PFSK-1 (cell line): ENCODE results near the gene HOMER3.
A peak's percentile ranks its signal among the peaks of the same experiment; 100 is the strongest.

Experiments used
- FOXP2 ChIP-seq: optimal IDR thresholded peaks from 2 replicates; pipeline ENCODE3; 2011; ENCODE audit warnings: borderline replicate concordance, control low read depth, inconsistent platforms; ENCODE audit not compliant: insufficient read depth; ENCODE audit errors: extremely low read length, extremely low read depth
- POLR2AphosphoS5 ChIP-seq: IDR thresholded peaks from 2 replicates; pipeline ENCODE4 v1.6.1; 2012; ENCODE audit warnings: low read depth, mild to moderate bottlenecking, control low read depth, low read length, moderate library complexity
- REST ChIP-seq, 2 experiments: IDR thresholded peaks; 2 replicates each; pipeline versions ENCODE4 v1.6.1 to v1.8.0; 2011 to 2012; ENCODE audit warnings: low read depth in 2 of 2, low read length in 2 of 2, control low read depth in 1 of 2, inconsistent platforms in 1 of 2, mild to moderate bottlenecking in 1 of 2, moderate library complexity in 1 of 2; ENCODE audit not compliant: insufficient read depth in 1 of 2
- SIN3A ChIP-seq: IDR thresholded peaks from 2 replicates; pipeline ENCODE4 v1.6.1; 2012; ENCODE audit warnings: mild to moderate bottlenecking, low read length, moderate library complexity, borderline replicate concordance; ENCODE audit not compliant: insufficient read depth
- TAF1 ChIP-seq: IDR thresholded peaks from 2 replicates; pipeline ENCODE4 v1.6.1; 2012; ENCODE audit warnings: low read length, control low read depth, borderline replicate concordance; ENCODE audit not compliant: insufficient read depth

HOMER3 gene

GRCh38 chr19:18898081-18898606, 42.9 kb downstream of the HOMER3 start:
- TF ChIP-seq POLR2AphosphoS5, result no peak
- TF ChIP-seq TAF1, result no peak
- no peak for TF ChIP-seq FOXP2
- TF ChIP-seq SIN3A, result no peak
- no peak for TF ChIP-seq REST (IDR thresholded peaks at IDR 0.05; ENCODE audit: insufficient read depth in 1 of 2, low read depth in 2 of 2, low read length in 2 of 2)

GRCh38 chr19:18897094-18898029, 43.7 kb downstream of the HOMER3 start:
- TF ChIP-seq TAF1 (no peak), POLR2AphosphoS5 (no peak), FOXP2 (no peak), SIN3A (no peak), REST (IDR thresholded peaks at IDR 0.05; ENCODE audit: insufficient read depth in 1 of 2, low read depth in 2 of 2, low read length in 2 of 2) (no peak)

- TF ChIP-seq REST (IDR thresholded peaks at IDR 0.05; ENCODE audit: insufficient read depth in 1 of 2, low read depth in 2 of 2, low read length in 2 of 2) (no peak), FOXP2 (no peak), POLR2AphosphoS5 (no peak), TAF1 (no peak), SIN3A (no peak)
Observed at GRCh38 chr19:18896421-18896841, 44.6 kb downstream of the HOMER3 start.

GRCh38 chr19:18895824-18896341, 45.1 kb downstream of the HOMER3 start, which contains the start of gene CERS1:
Gene CERS1, minus strand, starts transcription at chr19:18896158. Its CDS starts 86 bp downstream, at chr19:18896072.
- TF ChIP-seq FOXP2, result no peak

GRCh38 chr19:18895038-18895823, 45.8 kb downstream of the HOMER3 start:
- TF ChIP-seq FOXP2, result peak; percentile 60
- 0 out of 4 replicates have a peak, but pooled peaks of 1 of the 2 experiments have one; percentile 26 for TF ChIP-seq REST (IDR thresholded peaks at IDR 0.05; ENCODE audit: insufficient read depth in 1 of 2, low read depth in 2 of 2, low read length in 2 of 2)
- TF ChIP-seq SIN3A, result no peak
- TF ChIP-seq TAF1, result no peak
- peak; percentile 60 for TF ChIP-seq POLR2AphosphoS5
